SHP77 treated with DMSO at 0.1 percent for 48 hours (cell line): Measurements from ENCODE around the gene KATNBL1.

Source experiments
- DNase-seq: peaks from one replicate; lab custom pipeline; 2025; lab: John Stamatoyannopoulos, UW

KATNBL1 gene, protein sequence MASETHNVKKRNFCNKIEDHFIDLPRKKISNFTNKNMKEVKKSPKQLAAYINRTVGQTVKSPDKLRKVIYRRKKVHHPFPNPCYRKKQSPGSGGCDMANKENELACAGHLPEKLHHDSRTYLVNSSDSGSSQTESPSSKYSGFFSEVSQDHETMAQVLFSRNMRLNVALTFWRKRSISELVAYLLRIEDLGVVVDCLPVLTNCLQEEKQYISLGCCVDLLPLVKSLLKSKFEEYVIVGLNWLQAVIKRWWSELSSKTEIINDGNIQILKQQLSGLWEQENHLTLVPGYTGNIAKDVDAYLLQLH

DNA sequence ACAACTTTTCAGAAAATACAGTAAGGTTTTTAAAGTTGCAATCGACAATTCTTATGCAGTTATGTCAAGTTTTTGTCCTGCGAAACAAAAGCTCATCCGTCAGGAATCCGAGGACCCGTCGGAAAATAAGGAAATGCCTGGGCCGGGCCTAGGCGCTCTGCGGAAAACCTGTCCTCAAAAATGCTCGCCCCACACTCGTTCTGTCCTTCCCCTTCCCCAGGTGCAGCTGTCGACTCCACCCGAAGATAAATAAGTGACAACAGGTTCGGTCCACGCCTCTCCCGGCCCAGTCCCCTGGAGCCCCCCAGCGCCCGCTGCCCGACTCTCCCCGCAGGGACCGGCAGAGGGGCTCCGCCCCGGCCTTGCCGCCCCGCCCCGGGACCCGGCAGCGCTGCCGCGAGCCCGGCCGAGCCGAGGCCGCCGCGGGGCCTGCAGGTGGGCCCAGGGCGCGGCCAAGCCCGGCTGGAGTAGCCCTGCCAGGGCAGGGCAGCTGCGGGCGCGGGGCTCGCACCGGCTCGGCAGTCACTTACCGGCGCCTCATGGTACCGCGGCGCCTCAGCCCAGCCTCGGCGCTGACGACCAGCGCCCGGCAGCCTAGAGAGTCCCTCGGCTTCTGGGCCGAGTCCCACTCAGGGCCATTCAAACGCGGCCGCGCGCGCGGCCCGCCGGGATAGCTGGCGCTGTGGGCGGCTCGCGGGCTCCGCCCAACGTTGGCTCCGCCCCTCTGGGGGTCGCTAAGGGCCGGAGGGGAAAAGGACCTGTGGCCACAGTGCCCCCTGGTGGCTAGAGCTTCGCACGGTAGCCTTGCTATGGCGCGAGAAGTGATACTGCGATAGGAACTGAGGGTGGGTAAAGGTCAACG lies at the start of gene KATNBL1:
KATNBL1 (minus strand) TSS at position 676 of the 862 bp plus-strand sequence. CDS start 46,420 bp downstream, outside the sequence.
- DNase-seq: peak; percentile 90

DNA sequence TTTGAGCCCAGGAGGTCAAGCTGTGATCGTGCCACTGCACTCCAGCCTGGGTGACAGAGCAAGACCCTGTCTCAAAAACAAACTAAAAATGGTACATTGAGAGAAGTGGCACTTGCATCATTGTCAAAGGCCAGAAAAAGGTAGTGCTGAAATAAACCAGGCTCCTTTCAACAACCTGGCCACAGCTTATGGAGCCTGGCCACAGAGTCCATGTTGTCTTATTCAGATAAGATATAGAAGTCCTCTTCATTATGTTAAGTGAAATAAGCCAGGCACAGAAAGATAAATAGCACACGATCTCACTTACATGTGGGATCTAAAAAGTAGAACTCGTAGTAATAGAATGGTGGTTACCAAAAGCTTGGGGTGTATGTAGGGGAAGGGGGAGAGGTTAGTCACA lies 49.7 kb upstream of the KATNBL1 start:
- DNase-seq: no peak

DNA sequence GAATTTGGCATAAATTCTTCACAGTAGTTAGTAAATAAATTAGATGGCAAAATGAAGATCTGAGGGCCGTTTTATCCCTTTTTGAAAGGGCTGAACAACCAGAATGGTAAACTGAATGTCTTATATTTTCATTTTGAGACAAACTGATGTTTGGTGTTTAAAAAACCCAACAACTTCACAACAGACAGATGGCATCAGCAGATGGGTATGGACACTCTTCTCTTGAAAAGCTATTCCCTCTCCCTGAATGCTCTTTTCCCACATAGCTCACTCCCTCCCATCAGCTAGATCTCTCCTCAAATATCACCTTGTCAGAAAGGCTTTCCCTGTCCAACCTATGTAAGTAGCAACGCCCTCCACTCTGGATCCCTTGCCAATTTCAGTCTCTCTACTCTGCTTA lies 48.3 kb upstream of the KATNBL1 start:
- DNase-seq: no peak

DNA sequence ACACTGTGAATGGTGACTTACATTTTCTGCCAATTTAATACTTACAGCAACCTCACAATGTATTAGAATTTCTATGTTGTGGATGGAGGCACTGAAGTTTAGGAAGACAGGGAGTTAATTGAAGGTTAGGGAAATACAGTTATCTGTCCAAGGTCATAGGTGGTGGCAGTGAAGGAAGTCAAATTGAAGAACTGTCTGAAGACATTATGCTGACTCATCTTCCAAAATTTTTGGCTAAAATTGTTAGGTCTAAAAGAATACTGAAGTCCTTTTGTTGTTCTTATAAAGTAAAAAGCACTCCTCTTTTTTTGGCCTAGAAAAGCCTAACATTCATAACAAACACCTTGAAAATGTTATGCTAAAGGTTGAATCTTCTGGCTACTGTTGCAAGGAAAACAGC lies 42.6 kb upstream of the KATNBL1 start:
- no peak for DNase-seq

DNA sequence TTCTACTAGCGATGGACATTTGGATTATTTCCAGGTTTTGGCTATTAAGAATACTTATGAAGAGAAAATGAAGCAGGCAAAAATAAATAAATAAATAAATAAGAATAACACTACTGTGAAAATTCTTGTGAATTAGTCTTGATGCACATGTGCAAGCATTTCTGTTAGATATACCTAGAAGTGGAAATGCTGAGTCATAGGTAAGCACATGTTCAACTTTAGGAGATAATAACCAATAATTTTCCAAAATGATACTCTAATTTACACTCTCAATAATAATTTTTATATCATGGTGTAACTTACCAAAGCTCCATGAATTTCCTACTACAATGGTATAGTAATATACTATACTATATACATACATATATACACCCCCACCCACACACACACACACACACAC lies 38.3 kb upstream of the KATNBL1 start:
- no peak for DNase-seq

DNA sequence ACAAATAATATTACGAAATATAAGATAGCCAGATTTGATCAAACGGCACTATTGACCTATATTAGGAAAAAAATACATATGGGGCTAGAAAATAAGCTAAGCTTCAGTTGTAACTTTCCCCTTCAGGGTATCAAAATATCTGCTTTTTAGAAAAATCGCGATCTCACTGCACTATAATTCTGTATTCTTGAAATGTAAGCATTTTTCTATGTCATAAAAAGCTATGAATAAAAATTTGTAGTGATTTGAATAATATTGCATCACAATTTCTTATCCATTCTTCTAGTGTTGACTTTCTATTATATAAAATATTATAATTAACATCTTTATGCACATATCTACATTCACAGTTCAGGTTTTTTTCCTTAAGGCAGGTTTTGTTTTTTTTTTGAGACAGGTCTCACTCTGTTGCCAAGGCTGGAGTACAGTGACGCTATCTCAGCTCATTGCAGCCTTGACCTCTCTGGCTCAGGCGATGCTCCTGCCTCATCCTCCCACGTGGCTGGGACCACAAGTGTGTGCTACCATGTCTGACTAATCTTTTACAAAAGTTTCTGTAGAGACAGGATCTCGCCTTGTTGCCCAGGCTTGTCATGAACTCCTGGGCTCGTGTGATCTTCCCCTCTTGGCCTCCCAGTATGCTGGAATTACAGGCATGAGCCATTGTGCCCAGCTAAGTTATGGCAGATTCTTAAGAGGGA lies 36.5 kb upstream of the KATNBL1 start:
- DNase-seq: no peak

DNA sequence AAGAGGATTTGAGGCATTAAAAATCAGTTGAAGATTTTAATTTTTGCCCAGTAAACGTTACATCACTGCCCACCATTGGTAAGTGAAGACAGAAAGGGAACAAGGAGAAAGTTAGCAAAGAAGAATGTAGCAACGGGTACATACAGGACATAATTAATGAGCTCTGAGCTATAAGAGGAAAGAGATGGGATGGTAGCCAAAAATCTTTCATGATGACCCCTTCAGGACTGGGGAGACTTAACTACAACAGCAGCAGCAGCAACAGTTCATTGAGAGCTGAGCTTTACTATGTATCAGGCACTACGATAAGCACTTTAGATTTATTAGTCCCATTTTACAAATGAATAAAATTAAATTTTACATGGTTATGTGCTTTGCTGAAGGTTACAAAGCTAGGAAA lies 33.3 kb upstream of the KATNBL1 start:
- DNase-seq: no peak

DNA sequence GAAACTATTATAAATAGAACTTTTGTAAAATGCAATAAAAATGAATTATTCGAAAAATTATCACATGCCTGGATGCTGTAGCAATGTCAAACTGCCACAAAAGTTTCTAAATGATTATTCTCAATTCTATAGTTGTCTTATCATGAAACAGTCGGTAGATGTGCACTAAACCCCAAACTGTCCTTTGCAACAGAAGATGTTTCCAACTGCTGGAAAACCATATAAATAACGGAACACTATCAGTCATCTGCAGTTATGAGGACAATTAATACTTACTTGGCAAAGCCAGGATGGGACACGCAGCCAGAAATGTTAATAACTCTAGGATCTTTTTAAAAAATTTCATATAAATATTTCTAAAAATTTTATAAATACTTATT lies 32.4 kb upstream of the KATNBL1 start:
- DNase-seq: no peak

DNA sequence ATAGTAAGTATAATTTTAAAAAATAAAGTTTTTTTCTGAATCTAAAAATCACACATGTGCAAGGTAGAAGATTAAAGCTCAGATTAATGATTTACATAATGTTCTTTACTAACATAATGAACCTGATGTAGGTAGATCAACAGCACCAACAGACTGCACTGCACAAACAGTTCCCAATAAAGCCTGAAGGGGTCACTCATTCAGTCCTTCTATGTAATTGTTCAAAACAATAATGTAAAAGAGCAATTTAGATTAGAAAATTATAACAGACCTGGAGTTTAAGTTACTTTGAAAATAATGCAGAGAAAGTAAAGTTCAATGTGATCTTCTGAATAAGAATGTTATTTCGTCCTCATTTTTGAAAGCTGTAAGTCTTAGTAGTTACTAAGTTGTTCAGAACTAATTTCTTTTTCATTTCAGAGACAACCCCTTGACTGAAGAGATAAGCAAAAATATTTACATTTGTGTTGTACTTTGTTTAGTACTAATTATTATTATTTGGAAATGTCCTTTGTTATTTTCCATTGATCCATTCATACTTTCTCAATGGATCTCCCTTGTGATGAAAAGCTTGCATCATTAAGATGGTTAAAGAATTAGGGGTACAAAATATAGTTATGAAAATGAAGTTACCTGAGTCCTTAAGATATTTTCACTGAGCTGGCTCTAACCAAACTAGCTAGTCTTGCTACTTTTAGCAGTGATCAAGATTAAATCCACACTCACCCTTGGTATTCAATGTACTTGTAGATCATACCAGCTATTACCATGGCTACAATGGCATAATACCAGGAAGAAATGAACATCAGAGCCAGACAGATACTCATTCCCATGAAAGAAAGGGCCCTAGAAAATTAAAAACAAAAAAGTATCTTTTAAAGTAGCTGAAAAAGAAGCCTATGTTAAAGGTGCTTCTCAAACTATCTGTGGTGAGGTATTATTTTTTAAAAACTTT lies 31.8 kb upstream of the KATNBL1 start:
- DNase-seq: no peak

DNA sequence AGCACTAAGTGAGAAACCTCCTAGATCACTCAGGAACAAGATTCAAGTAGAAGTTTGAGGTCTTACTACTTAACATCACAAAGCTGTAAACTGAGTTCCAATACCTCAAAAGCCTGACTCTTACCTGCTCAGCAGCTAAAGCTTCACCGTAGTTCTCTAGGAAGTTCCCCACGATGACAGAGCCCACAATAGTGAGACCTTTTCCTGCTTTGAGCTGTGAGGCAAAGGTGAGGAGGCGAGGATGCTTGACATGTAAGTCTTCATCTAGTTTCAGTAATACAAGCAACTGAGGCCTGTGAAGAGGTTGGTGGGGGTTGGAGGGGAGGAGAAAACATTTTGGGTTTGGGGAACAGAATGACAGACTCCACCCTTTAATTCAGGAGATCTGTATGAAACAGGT lies 30.6 kb upstream of the KATNBL1 start:
- DNase-seq: no peak

DNA sequence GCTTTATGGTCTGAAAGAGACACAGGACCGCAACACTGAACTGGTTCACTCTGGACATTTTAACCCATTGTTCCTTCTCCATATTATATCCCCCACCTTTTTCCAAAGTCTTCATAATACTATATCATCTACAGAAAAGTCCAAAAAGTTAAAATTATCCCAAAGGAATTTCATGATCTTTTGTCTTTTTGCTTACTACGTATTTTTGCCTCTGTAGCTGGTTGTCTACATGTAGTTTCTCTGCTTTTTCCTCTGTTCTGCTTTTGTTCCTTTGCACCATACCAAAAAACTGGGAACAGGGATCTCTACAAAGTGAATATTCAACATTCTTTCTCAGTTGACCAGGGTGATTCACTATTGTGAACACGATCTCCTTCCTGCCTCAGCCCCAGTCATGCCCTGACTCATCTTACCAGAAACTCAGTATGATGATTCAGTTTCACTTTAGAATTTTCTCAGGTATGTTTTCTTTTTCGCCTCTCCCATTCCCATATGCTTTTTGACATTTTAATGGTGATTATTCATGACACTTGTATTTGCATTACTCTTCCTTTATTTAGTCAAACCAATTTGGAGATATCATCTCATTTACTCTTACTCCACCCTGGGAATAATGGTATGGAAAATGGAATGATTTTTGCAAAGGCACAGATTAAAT lies 29.4 kb upstream of the KATNBL1 start:
- DNase-seq: no peak

DNA sequence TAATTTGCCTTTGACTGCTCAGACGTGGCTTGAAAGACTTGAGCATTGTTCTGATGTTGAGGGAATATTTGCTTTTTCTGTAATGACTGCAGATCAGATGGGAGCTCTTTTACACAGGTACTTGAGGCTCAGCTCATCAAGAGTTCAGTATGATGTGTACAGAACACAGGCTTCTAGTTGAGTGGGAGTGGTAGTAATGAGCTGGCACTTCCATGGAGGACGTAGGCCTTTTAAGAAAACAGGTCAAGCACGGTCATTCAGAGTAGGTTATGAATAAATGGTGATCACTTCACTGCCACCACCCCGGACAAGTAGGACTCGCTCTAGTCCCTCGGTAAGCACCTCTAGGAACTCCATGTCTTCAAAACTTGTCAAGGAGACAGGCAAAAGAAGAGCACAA lies 23.7 kb upstream of the KATNBL1 start:
- DNase-seq: no peak

DNA sequence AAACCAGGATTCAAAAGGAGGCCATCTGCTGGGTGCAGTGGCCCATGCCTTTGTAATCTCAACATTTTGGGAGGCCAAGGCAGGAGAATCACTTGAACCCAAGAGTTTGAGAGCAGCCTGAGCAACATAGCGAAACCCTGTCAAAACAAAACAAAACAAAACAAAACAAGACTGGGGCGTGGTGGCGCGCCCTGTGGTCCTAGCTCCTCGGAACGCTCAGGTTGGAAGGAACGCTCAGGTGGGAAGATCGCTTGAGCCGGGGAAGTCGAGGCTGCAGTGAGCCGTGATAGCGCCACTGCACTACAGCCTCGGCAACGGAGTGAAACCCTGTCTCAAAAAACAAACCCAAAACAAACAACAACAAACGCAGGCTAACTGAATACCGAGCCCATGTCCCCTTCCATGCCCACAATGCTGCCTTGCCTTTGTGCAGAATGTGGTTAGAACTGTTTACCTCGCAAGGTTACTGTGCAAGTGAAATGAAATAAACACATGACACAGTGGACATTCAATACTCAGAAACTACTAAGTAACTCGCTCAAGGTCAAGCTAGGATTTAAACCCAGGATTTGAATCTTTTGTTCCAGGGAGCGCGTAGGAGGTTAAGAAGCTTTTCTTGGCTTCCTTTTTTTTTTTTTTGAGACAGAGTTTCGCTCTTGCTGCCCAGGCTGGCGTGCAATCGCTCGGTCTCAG lies 14.2 kb upstream of the KATNBL1 start:
- no peak for DNase-seq

DNA sequence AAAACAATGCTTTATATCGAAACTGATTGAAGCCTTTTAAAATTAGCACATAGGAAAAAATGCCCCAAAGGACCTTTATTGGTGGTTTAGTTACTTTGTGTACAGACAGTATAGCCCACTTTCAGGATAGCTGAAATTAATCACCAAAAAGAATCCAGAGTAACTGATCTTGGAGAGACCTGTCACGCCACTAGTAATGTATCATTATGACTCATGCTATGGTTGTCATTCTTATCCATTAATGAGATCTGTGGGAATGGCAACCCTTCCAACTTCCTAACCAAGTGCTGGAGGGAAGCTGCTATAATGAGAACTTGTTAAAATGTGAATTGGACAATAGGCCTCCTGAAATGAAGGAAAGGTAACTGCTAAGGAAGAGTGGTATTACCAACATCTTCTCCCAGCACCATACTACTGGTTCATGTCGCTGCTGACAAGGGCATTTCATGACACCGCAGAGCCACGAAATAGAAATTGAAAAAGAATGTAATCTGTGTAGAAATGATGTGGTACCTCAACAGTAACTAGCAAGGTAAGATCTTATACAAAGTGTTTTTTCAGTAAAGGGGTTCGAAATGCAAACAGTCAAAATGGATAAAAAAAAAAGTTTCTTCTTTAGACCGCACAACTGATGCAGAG lies 7.8 kb upstream of the KATNBL1 start:
- no peak for DNase-seq

DNA sequence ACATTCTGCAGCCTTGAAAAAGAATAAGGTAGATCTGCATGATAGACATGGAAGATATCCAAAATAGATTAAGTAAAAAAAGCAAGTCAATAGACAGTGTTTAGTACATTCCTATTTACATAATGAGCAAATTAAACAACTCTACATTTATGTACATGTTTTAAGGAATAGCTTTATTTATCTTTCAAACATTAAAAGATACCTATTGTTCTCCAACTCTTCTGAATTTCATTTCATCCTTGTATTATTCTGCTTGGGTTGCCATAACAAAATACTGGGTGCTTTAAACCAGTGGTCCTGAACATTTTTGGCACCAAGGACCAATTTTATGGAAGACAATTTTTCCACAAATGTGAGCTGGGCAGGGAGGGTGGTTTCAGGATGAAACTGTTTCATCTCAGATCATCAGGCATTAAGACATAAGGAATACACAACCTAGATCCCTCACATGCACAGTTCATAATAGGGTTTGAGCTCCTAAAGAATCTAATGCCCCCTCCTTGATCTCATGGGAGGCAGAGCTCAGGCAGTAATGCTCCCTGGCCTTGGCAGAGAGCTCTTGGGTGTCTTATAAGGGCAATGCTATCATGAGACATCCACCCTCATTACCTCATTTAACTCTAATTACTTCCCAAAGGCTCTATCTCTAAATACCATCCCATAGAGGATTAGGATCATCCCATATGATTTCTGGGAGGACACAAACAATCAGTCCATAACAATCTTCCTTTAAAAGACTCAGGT lies 6.8 kb upstream of the KATNBL1 start:
- DNase-seq: no peak

DNA sequence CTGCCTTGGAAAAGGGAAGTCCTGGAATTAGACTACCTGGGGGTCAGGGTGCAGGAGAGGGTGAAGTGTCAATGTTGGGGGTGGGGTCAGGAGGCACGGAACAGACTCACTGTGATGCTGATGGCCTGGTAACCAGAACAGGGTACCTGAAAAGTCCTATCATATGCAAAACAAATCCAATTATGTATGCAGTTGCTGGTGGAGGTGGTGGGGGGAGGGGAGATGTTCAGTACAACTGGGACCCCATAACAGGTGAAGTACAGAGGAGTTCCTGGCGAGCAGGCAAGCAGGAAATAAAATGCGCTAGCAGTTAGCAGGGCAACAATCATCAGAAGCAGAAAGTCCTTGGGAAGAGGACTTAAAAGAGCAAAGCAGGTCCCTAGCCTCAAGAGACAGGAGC lies 4.2 kb upstream of the KATNBL1 start:
- no peak for DNase-seq

DNA sequence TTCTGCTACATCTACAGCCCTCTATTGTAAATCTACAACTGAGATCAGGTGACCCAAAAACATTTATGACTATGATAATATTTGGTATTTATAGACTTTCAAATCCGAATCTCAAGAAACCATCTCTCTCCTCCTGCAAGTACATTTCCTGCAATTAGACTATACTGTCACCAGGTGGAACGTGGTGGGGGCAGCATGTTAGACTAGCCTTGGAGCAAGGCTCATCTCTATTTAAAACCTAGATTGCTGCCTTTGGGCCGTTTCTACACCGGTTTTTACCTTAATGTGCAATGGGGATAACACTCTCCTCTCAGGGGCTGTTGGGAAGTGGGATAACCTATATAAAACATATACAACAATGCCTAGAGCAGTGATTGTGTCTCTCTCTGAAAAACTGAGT lies 3.8 kb upstream of the KATNBL1 start:
- DNase-seq: no peak

DNA sequence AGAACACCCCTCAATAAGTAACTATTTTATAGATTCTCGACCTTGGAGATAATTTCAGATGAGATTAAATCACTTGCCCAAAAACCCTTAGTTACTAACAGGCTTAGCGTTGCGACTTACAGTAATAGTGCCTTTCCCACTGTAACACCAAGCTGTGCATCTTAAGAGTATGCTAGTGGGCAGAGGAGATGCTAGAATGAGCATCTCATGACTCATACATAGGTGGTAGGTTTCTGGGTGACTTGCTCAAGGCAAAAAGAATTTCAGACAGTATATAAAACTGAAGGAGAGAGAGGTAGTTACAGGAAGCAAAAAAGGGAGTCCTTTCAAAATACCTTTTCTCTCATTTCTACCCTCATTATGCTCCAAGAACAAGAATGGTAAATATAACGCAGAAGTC lies 3.9 kb downstream of the KATNBL1 start:
- no peak for DNase-seq

DNA sequence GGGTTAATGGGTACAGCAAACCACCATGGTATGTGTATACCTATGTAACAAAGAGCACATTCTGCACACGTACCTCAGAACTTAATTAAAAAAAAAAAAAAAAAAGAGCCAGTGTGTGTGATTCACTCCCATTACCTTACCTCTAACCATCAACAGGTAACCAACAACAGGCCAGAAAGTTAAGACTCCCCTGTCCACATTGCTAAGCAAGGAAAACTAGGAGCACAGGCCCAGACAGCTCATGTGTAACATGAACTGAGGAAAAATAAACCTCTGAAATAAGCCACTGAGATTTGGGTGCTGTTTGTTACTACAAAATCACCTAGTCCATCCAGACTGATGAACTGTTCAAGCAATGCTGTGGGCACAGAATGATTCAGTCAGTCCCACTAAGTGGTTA lies 6.0 kb downstream of the KATNBL1 start:
- no peak for DNase-seq
